Ammon's horn (tissue), 1 donor: ENCODE results near the gene LGI4.
A peak's percentile ranks its signal among the peaks of the same experiment; 100 is the strongest.

ENCODE experiments used
- DNase-seq: peaks from one replicate; pipeline ENCODE4 v3.0.0-alpha.2; 2016; ENCODE audit warnings: low spot score

Gene LGI4

GRCh38 chr19:35123573-35123972 is 11.3 kb downstream of the LGI4 start:
- no peak for DNase-seq

GRCh38 chr19:35122687-35123551 is 11.9 kb downstream of the LGI4 start:
- no peak for DNase-seq

- no peak for DNase-seq
Observed at GRCh38 chr19:35120898-35121297, 14.0 kb downstream of the LGI4 start.

GRCh38 chr19:35120492-35120891 is 14.4 kb downstream of the LGI4 start:
- DNase-seq, result no peak

GRCh38 chr19:35119578-35120155 is 15.2 kb downstream of the LGI4 start:
- no peak for DNase-seq

GRCh38 chr19:35119091-35119490 is 15.8 kb downstream of the LGI4 start:
- no peak for DNase-seq

GRCh38 chr19:35118268-35119020 is 16.4 kb downstream of the LGI4 start:
- DNase-seq, result no peak

GRCh38 chr19:35117799-35118198 is 17.1 kb downstream of the LGI4 start:
- no peak for DNase-seq

GRCh38 chr19:35117116-35117515 is 17.7 kb downstream of the LGI4 start:
- no peak for DNase-seq

GRCh38 chr19:35116072-35116801 is 18.6 kb downstream of the LGI4 start:
- DNase-seq, result no peak

- DNase-seq, result peak; percentile 94
Observed at GRCh38 chr19:35115177-35115951, 19.5 kb downstream of the LGI4 start, which contains the start of gene FXYD3. TSS of gene FXYD3 (plus strand) at chr19:35115823. CDS start at chr19:35119377, 3,554 bp downstream.

GRCh38 chr19:35114353-35115176 is 20.3 kb downstream of the LGI4 start:
- peak; percentile 87 for DNase-seq

- DNase-seq, result no peak
Observed at GRCh38 chr19:35112995-35113688, 21.7 kb downstream of the LGI4 start.

- DNase-seq, result no peak
Observed at GRCh38 chr19:35110974-35111373, 23.9 kb downstream of the LGI4 start.

- DNase-seq, result peak; percentile 78
Observed at GRCh38 chr19:35109395-35110112, 25.3 kb downstream of the LGI4 start.

GRCh38 chr19:35108730-35109129 is 26.1 kb downstream of the LGI4 start:
- DNase-seq, result no peak

- peak; percentile 95 for DNase-seq
Observed at GRCh38 chr19:35107545-35107944, 27.3 kb downstream of the LGI4 start.

- no peak for DNase-seq
Observed at GRCh38 chr19:35106898-35107541, 27.8 kb downstream of the LGI4 start.

GRCh38 chr19:35106291-35106583 is 28.6 kb downstream of the LGI4 start:
- peak; percentile 93 for DNase-seq
